Type B pancreatic cell (in vitro differentiated cells): ENCODE measurements around the gene MTG1. TPM values are rescaled to one million over a fixed set of nuclear protein-coding genes. Genes with fewer than 3 reads are reported as not detected.

Experiments
- DNase-seq: peaks from one replicate; pipeline ENCODE4 v3.0.0; 2021; ENCODE audit warnings: mixed read lengths; ENCODE audit not compliant: unreplicated experiment; ENCODE audit errors: extremely low spot score
- H3K27ac Mint-ChIP-seq: 2 replicates; pipeline ENCODE4 v1.8.0; 2021; ENCODE audit warnings: mild to moderate bottlenecking, mixed read lengths
- H3K27me3 Mint-ChIP-seq: 2 replicates; pipeline ENCODE4 v1.8.0; 2021; ENCODE audit warnings: mixed read lengths
- H3K36me3 Mint-ChIP-seq: 2 replicates; pipeline ENCODE4 v1.8.0; 2021; ENCODE audit warnings: mixed read lengths
- H3K4me1 Mint-ChIP-seq: one replicate; pipeline ENCODE4 v1.8.0; 2021; ENCODE audit warnings: mixed read lengths; ENCODE audit not compliant: unreplicated experiment
- H3K4me3 Mint-ChIP-seq: 2 replicates; pipeline ENCODE4 v1.8.0; 2021; ENCODE audit warnings: mild to moderate bottlenecking, mixed read lengths
- H3K9me3 Mint-ChIP-seq: 2 replicates; pipeline ENCODE4 v1.8.0; 2021; ENCODE audit warnings: mixed read lengths
- CTCF ChIP-seq: fragments of 200-600 bp; sonication (generic); conservative IDR thresholded peaks from 2 replicates; pipeline ENCODE4 v1.5.0; 2021; ENCODE audit warnings: antibody characterized with exemption, mild to moderate bottlenecking
- total RNA-seq: library from RNA; stranded (reverse); gene quantifications from 2 replicates; pipeline ENCODE4 v1.2.1, GENCODE V29; 2021; ENCODE audit warnings: low replicate concordance

The MTG1 gene
- total RNA-seq, 1 donor from 2014 or later = 89.6 TPM

- TF ChIP-seq CTCF = no peak
These were observed 39.9 kb upstream of the MTG1 start for GRCh38 chr10:133353988-133354605.

DNA sequence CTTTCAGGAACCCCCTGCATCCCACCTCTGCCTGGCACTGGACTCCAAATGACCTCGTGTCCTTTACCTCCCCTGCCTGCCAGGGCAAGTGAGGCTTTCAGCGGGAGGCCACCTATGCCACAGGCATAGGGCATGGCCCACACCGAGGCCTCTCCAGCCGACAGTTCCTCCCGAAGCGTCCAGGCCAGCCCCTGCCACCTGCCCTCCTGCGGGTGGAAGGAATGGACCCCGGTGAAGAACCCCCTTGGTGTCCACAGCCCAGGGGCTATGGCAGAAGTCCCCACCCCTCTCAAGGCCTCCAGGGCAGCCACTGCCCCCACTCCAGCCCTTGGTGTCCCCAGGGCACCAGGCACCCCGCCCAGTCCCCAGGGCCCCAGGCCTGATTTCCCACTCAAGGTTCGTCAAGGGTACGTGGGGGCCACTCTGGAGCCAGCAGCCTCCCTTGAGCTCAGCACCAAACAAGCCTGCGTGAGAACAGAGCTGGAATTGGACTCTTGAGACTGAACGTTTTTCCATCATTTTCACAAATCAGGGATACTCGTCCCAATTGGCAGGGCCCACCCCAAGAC is 39.2 kb upstream of the MTG1 start:
- no peaks in the 10 kb centered on the region for H3K36me3 Mint-ChIP-seq
- no peak overlapping the region for H3K27ac Mint-ChIP-seq
- DNase-seq = no peak
- peaks cover 1% of the 10 kb centered on the region for H3K4me1 Mint-ChIP-seq
- no peaks in the 10 kb centered on the region for H3K9me3 Mint-ChIP-seq
- no peaks in the 10 kb centered on the region for H3K27me3 Mint-ChIP-seq
- TF ChIP-seq CTCF = no peak
- H3K4me3 Mint-ChIP-seq = no peak overlapping the region

More at GRCh38 chr10:133353988-133354605, 39.9 kb upstream of the MTG1 start:
- Mint-ChIP-seq H3K27me3 (peaks cover 2% of the 10 kb centered on the region), H3K4me3 (no peak overlapping the region), H3K36me3 (no peaks in the 10 kb centered on the region), H3K9me3 (no peaks in the 10 kb centered on the region), H3K4me1 (no peaks in the 10 kb centered on the region), H3K27ac (no peak overlapping the region)
- no peak for DNase-seq

DNA sequence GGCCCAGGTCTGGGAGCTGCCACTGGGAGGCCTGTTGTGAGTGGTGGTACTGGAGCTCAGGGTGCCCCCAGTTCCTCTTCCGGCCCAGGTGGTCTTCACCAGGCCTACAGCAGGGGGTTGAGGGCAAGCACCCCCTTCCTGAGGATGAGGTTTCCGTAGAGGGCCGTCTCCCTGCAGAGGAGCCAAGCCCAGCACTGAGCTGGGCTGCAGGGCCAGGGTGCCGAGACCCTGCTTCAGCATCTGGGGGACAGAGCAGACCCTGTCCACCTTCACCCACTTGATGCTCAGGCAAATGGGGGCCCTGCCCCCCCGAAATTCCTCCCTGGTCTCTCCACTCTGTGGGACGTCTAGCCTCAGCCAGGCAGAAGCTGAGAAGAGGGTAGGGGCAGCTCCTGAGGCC is 38.7 kb upstream of the MTG1 start:
- Mint-ChIP-seq H3K27ac (no peak overlapping the region), H3K4me1 (peaks cover 6% of the 10 kb centered on the region), H3K36me3 (no peaks in the 10 kb centered on the region), H3K27me3 (no peaks in the 10 kb centered on the region), H3K9me3 (no peaks in the 10 kb centered on the region), H3K4me3 (no peak overlapping the region)
- no peak for DNase-seq
- no peak for TF ChIP-seq CTCF

GRCh38 chr10:133355991-133356390 is 38.0 kb upstream of the MTG1 start:
- peaks cover 10% of the 10 kb centered on the region for H3K4me1 Mint-ChIP-seq
- peak overlapping the region; percentile 54 for H3K4me3 Mint-ChIP-seq
- no peak overlapping the region for H3K27ac Mint-ChIP-seq
- TF ChIP-seq CTCF = no peak
- no peaks in the 10 kb centered on the region for H3K36me3 Mint-ChIP-seq
- H3K9me3 Mint-ChIP-seq = no peaks in the 10 kb centered on the region
- DNase-seq = no peak
- no peaks in the 10 kb centered on the region for H3K27me3 Mint-ChIP-seq

DNA sequence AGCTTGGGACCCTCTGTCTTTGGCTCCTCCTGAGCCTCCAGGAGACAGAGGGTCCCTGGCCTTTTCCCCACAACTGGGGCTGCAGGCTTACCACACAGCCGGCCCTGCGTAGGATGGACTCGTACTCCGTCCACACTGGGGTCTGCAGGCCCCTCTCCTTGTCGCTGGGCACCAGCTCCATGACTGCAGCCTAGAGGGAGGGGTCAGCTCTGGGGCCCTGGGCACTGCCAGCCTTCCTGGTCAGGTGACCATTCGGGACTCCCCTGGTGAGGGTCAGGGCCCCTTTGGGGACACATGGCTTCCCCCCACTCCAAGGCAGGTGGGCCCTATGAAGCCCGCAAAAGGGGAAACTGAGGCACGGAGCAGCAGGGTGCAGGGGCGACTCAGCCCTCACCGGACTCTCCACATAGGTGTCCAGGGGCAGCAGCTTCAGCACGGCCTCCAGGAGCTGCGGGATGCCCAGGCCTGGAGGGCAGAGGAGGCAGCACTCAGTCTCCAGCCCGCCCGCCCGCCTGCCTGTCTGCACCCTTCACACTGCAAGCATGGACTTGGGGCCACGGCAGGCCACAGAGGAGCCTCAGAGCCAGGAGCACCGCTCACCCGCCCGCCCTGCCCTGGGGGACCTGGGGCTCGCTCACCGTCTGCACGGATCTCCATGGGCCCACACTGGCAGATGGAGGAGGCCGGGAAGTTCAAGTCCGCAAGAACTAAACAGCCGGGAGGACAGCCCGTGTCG is 37.2 kb upstream of the MTG1 start:
- Mint-ChIP-seq H3K9me3 (no peaks in the 10 kb centered on the region), H3K27me3 (no peaks in the 10 kb centered on the region), H3K4me1 (peaks cover 10% of the 10 kb centered on the region), H3K4me3 (peak overlapping the region; percentile 82), H3K27ac (no peak overlapping the region), H3K36me3 (peaks cover 4% of the 10 kb centered on the region)
- no peak for TF ChIP-seq CTCF
- DNase-seq = no peak
